ENCODE results near the gene ZNF134.

ZNF134 gene

GRCh38 chr19:57641715-57642234, 27.7 kb downstream of the ZNF134 start:
- no peak for FAIRE-seq

GRCh38 chr19:57642396-57643046, 28.5 kb downstream of the ZNF134 start:
- no peak for FAIRE-seq

GRCh38 chr19:57643734-57644133, 29.7 kb downstream of the ZNF134 start:
- no peak for FAIRE-seq

GRCh38 chr19:57648331-57649003, 34.4 kb downstream of the ZNF134 start:
- FAIRE-seq, result no peak

- FAIRE-seq, result no peak
Observed at GRCh38 chr19:57651654-57651996, 37.6 kb downstream of the ZNF134 start.

GRCh38 chr19:57653689-57654088, 39.6 kb downstream of the ZNF134 start:
- FAIRE-seq, result no peak

GRCh38 chr19:57655443-57655842, 41.4 kb downstream of the ZNF134 start:
- no peak for FAIRE-seq

- FAIRE-seq, result no peak
Observed at GRCh38 chr19:57656346-57656745, 42.3 kb downstream of the ZNF134 start.

GRCh38 chr19:57664269-57665127, 50.5 kb downstream of the ZNF134 start:
- FAIRE-seq, result no peak

GRCh38 chr19:57665261-57665806, 51.3 kb downstream of the ZNF134 start:
- FAIRE-seq, result no peak

GRCh38 chr19:57667228-57667627, 53.2 kb downstream of the ZNF134 start:
- FAIRE-seq, result no peak

- FAIRE-seq, result no peak
Observed at GRCh38 chr19:57668635-57669034, 54.6 kb downstream of the ZNF134 start, which contains the start of gene ZSCAN4. TSS of gene ZSCAN4 (plus strand) at chr19:57668935. CDS start at chr19:57676146, 7,211 bp downstream.

- FAIRE-seq, result no peak
Observed at GRCh38 chr19:57671124-57671895, 57.3 kb downstream of the ZNF134 start.

GRCh38 chr19:57672466-57672865, 58.4 kb downstream of the ZNF134 start:
- FAIRE-seq, result no peak
